Measurements from ENCODE around the gene WDR48.
A peak's percentile ranks its signal among the peaks of the same experiment; 100 is the strongest.

WDR48 gene

GRCh38 chr3:39125841-39126500 lies 74.2 kb downstream of the WDR48 start:
- DNase-seq, result no peak

- peak; percentile 41 to 50 for DNase-seq
Observed at GRCh38 chr3:39126532-39127071, 74.8 kb downstream of the WDR48 start.

DNA sequence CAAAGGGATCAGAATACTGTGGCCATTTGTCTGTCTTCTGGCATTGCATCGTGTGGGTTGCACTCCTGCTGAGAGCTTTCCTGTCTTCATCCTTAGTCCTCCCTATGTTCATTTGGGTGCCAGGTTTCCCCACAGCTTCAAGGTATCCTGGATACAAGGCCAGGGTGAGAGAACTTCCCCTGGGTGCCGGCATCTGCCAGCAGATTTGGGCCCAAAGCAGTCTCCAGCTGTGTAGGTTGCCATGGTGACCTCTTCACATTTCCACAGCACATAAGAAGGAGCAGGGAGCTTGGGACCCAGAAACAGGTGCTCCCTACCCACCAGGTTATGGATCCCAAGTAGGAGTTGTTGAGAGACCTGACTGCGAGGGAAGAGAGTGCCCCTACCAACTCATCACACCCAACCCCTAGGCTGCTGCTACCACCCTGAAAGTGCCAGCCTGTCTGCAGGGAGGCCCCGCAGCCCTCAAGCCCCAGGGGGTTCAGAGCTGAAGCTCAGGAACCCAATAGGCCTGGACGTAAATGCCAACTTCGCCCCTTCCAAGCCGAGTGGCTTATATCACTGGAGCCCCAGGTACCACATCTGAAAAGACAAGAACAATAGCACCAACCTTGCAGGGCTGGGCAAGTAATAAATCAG lies 75.6 kb downstream of the WDR48 start:
- DNase-seq, result no peak

DNA sequence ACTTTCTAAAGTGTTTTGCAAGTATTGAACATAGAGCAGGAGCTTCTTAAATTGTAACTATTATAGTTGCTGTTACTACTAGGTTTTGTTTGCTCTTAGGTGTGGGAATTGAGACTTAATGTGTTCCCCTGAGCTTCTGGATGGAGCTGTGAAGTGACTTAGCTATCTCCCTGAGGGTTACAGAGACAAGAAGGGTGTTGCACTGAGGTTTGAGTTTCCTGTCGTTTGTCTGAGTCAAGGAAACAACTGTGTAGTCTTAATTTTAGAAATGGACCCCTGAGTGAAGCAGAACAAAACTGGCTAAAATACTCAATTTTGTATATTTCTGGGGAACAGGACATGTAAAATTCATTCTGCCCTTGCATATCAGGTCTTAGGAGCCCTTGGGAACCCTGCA lies 76.1 kb downstream of the WDR48 start:
- DNase-seq, result no peak

DNA sequence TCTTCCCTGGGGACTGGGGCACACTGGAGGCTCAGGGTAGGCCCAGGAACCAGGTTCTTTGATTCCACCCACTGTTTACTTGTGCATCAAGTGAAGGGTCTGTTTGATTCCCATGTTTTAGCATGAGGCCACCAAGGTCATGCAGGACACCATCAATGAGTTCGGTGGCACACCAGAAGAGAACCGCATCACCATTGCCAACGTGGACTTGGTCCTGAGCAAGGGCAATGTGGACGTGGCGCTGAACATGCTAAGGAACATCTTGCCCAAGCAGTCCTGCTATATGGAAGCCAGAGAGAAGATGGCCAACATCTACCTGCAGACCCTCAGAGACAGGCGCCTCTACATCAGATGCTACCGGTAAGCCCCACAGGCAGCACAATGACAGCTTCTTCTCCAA lies 77.1 kb downstream of the WDR48 start:
- no peak for DNase-seq

- DNase-seq, result no peak
Observed at GRCh38 chr3:39130026-39130425, 78.2 kb downstream of the WDR48 start.

GRCh38 chr3:39130693-39131265 lies 79.0 kb downstream of the WDR48 start:
- DNase-seq, result no peak

DNA sequence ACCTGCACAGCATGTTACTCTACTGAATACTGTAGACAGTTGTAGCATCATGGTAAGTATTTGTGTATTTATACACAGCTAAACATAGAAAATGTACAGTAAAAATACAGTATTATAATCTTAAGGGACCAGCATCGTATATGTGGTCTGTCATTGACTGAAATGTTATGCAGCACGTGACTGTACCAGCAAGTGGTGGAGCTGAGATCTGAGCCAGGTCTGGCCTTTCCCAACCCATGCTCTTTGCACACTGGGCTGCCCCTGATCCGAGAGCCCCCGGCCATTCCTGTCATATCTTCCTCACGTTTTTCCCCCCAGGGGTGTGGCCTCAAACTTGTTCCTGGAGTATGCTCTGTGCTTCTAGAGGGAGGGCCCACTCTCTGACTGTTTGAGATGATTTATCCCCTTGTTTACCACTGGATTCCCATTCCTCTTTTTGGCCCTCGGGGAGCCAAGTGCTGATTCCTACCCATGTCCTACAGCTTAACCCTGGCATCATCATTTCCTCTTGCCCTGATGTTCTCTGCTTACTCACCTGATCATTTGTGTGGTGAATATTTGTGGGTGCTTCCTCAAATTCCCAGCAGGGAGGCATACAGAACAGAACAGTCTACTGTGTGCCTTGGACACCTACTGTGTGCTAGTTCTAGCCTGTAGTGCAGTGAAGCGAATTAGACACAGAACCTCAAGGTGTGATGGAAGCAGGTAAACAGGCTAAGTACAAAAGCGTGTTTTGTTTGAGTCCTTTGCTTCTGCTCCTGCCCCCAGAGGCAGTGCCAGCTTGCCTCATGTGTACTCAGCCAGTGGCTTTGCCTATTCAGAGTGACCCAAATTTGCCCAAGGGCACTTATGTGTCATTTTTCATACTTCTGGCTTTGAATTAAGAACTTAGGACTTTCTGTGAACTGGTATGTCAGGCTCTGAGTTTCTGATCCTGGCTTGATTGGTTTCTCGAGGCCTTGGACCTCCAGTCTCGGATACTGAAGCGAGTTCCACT lies 80.6 kb downstream of the WDR48 start:
- DNase-seq, result no peak

DNA sequence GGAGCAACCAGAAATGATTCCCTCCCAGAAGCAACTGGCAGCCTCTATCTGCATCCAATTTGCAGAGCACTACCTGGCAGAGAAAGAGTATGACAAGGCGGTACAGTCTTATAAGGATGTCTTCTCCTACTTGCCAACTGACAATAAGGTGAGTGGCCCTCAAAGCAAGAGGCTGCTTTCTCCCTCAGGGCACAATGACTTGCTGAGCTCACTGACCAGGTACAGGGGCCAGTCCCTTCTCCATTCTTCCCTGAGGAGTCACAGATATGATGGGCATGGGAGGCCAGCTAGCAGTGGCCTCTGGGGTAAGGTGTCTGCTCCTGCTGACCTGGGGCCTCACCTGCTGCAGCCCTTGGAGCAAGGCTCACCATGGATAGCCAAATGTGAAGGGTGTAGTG lies 81.3 kb downstream of the WDR48 start:
- DNase-seq, result no peak

DNA sequence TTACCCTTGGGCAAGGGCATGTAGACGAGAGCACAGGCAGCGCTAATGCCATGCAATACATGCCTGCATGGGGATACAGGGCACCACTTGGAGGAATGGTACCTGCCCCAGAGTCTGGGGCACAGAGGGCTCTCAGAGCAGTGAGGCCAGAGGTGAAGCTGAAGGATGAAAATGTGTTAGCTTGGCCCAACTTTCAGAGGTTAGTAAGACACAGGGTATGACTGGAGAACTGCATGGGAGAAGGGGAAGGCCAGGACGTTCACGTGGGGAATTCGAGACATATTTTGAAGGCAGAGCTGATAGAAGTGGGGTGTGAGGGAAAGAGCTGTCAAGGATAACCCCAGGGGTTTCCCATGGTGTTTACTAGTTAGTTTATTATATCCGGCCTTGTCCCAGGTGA lies 82.0 kb downstream of the WDR48 start:
- DNase-seq, result no peak

GRCh38 chr3:39134305-39134704 lies 82.5 kb downstream of the WDR48 start:
- DNase-seq, result no peak

DNA sequence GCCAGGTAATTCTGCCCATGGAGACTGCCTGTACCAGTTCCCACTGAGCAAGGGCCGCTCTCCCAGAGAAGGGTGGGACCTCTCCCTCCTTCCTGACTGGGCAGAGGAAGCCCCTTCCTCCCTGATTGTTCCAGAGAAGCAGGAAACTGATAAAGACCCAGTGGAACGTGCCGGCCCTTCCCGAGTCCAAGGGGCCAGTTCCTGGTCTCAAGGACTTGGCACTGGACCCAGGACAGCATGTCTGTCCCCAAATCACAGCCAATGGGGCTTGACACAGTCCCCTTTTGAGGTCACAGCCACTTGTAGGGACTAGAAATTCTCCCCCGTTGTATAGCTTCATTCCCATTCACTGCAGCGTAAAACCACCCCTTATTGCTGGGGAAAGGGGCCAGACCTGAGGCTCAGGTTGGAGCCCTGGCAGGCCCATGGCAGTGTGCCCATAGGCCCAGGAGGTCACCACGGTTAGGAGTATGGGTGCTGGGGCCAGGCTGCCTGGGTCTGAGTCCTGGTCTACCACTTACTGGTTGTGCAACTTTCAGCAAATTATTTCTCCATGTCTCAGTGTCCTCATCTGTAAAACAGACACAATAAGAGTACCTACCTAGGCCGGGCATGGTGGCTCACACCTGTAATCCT lies 83.5 kb downstream of the WDR48 start:
- no peak for DNase-seq

DNA sequence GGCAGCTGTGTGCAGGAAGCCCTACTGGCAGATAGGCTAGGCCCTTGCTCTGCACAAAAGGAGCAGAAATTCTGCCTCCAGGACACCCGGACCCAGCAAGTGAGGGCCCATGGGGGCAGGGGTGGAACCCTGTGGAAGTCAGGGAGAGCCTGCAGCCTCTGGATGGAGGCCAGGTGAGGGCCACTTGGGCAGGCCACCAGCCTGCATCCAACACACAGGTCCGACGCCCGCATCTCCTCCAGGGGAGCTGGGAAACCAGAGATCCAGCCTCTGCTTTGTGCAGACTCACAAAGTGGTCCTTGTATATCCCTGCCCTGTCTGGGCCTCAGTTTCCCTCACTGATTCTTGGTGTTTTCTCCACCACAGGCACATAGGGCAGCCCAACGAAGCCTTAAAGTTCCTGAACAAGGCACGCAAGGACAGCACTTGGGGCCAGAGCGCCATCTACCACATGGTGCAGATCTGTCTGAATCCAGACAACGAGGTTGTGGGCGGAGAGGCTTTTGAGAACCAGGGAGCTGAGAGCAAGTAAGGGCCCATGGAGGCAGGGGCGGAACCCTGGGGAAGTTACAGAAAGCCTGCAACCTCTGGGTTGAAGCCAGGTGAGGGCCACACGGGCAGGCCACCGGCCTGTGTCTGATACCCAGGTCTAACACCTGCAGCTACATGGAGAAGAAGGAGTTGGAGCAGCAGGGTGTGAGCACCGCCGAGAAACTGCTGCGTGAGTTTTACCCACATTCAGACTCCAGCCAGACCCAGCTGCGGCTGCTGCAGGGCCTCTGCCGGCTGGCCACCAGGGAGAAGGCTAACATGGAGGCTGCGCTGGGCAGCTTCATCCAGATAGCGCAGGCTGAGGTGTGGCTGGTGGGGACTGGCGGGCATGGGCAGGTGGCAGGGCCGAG lies 85.0 kb downstream of the WDR48 start:
- no peak for DNase-seq

- DNase-seq, result no peak
Observed at GRCh38 chr3:39137435-39137936, 85.7 kb downstream of the WDR48 start.

GRCh38 chr3:39137991-39138803 lies 86.4 kb downstream of the WDR48 start:
- DNase-seq, result no peak

GRCh38 chr3:39138804-39139415 lies 87.1 kb downstream of the WDR48 start:
- no peak for DNase-seq

- DNase-seq, result no peak
Observed at GRCh38 chr3:39139442-39139841, 87.6 kb downstream of the WDR48 start.

GRCh38 chr3:39140341-39140971 lies 88.6 kb downstream of the WDR48 start:
- DNase-seq, result no peak
